GM10266 (cell line): Measurements from ENCODE around the gene LIG1.

Experiments
- DNase-seq: peaks from one replicate; pipeline ENCODE4 v3.0.0; 2012; ENCODE audit errors: extremely low spot score
- TF ChIP-seq, protein P1 (sequence below): IDR thresholded peaks from 2 replicates; pipeline ENCODE4 v1.5.1; 2012; ENCODE audit warnings: mild to moderate bottlenecking, low read depth; ENCODE audit not compliant: control insufficient read depth, insufficient read depth; ENCODE audit errors: missing control alignments

LIG1 gene

DNA sequence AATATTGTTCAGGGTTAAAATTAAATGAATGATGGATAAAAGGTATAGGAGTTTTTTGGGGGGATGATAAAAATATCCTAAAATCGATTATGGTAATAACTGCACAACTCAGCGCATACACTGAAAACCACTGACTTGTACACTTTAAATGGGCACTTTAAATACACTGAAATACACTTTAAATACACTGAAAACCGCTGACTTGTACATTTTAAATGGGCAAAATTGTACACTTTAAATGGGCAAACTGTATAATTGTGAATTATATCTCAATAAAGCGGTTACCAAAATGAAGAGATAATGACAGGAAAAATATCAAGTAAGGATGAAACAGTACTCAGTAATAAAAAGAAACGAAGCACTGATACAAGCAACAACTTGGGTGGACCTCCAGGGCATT lies 1.5 kb downstream of the LIG1 start:
- no peak for DNase-seq
- TF ChIP-seq, protein P1, sequence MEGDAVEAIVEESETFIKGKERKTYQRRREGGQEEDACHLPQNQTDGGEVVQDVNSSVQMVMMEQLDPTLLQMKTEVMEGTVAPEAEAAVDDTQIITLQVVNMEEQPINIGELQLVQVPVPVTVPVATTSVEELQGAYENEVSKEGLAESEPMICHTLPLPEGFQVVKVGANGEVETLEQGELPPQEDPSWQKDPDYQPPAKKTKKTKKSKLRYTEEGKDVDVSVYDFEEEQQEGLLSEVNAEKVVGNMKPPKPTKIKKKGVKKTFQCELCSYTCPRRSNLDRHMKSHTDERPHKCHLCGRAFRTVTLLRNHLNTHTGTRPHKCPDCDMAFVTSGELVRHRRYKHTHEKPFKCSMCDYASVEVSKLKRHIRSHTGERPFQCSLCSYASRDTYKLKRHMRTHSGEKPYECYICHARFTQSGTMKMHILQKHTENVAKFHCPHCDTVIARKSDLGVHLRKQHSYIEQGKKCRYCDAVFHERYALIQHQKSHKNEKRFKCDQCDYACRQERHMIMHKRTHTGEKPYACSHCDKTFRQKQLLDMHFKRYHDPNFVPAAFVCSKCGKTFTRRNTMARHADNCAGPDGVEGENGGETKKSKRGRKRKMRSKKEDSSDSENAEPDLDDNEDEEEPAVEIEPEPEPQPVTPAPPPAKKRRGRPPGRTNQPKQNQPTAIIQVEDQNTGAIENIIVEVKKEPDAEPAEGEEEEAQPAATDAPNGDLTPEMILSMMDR, result no peak

DNA sequence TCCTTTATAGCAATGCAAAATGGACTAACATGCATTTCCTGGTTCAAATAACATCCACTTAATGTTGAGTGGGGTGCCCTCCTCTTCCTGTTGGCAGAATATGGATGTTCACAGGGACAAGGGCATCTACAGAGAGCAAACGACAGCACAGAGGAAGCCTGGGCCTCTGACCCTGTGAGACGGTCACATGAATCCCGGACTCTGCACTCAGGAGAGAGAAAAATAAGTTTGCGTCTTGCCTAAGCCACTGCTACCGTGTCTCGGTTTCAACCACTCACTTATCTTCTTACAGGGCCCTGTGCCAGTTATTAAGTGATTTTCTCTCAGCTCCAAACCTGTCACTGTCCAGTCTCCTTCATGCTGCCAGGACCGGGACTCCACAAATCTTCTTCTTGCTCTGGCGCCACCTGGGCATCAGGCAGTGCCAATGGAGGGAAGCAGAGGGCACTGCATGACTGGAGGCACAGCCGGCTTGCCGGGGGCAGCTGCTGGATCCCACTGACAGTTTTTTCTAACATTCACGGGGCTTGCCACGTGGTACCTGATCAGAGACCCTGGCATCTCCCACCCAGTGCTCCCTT lies 11.8 kb downstream of the LIG1 start:
- no peak for DNase-seq
- TF ChIP-seq, protein P1, result no peak

DNA sequence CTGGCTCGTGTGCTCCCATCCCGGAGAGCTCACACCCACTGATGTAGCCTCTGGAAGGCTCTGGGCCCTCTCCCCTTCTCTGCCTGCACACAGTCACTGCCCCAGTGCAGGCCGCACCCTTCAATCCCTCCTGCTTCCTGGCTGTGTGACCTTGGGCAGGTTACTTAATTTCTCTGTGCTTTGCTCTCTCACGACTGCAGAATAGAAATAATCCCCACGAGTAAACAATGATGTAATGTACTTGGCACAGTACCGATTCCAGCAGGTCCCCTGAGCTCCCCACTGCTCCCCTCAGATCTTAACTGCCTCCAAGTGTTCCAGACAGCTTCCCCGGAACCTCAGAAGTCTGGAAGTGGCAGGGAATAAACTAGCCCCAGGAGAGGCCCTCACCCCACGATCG lies 16.1 kb downstream of the LIG1 start:
- no peak for DNase-seq
- TF ChIP-seq, protein P1, result no peak

DNA sequence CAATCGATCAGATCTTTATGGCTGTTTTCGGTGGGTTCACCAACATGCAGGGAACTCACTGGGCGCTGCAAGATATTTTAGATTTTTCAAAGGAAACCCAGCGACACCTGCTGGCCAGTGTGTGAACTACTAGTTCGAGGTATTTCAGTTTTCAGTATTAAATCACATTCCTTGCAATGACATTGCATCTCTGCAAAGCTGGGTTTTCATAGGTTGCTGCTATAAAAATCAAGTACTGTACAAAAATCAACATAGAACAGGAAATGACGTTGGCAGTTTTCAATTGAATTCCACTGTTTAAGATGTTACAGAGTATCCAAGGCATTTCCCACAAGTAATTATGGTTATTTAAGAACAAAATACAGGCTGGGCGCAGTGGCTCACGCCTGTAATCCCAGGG lies 17.6 kb downstream of the LIG1 start:
- TF ChIP-seq, protein P1, result peak; percentile 76
- peak; percentile 65 for DNase-seq

DNA sequence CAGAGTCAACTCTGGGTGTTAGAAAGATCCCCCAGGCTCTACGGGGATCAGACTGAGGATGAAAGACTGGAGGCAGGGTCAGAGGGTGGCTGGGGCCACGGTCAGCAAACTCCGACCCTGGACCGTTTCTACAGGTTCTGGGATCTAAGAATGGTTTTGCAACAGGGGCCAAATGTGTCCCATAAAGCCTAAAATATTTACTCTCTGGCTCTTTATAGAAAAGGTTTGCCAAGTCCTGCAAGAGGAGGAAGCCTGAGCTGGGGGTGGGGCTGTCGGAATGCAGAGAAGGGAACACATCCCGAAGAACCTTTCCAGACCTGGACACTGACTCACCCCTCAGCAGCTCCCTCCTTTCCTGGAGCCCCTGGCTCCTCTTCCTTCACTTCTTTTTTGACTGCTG lies 20.7 kb downstream of the LIG1 start:
- TF ChIP-seq, protein P1, result no peak
- no peak for DNase-seq

DNA sequence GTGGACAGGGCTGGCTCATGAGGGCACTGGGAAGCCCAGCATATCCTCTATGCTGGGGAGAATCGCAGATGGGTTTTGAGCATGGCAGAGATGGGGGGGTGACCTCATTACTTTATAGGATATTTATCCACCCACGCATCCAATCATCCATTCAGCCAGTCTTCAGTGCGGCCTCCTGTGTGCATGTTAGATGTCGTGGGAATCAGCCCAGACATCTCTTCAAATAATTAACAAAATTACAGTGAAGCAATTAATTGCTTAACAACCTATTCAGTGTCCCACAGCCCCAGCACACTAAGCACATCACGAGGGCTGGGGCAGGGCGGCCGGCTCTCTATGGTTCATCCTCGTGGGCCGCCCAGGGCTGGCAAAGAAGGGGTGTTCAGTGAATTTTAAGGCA lies 21.6 kb downstream of the LIG1 start:
- TF ChIP-seq, protein P1, result no peak
- DNase-seq, result no peak

DNA sequence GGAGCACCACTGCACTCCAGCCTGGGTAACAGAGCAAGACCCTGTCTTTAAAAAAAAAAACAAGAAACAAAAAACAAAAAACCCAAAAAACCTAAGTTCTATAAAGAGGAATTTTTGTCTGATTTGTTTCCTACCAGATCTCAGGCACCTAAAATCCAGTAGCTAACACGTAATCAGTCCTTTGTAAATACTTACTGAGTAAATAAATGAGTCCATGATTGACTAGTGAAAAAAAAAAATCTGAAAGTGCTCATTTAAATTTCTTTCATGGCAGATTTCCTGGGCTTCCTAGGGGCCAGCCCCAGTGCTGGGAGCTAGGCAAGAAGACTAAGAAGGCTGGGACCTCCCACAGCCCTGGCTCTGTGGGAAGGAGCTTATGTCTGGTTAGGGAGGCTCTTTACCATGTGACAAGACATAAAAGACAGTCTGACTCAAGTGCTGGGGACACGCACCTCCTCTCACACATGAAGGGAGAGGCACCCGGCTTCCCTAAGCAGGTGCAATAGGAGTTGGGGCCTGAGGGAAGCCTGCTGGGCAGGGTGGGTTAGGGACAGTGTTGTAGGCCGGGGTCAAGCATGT lies 22.5 kb downstream of the LIG1 start:
- TF ChIP-seq, protein P1, result no peak
- no peak for DNase-seq
